ENCODE data around the gene BPNT1.
"Not testable (repeated sequence)": the region's sequence is repeated elsewhere in the genome, so short reads cannot be mapped to it uniquely, and the experiment has no call there.

Gene BPNT1

DNA sequence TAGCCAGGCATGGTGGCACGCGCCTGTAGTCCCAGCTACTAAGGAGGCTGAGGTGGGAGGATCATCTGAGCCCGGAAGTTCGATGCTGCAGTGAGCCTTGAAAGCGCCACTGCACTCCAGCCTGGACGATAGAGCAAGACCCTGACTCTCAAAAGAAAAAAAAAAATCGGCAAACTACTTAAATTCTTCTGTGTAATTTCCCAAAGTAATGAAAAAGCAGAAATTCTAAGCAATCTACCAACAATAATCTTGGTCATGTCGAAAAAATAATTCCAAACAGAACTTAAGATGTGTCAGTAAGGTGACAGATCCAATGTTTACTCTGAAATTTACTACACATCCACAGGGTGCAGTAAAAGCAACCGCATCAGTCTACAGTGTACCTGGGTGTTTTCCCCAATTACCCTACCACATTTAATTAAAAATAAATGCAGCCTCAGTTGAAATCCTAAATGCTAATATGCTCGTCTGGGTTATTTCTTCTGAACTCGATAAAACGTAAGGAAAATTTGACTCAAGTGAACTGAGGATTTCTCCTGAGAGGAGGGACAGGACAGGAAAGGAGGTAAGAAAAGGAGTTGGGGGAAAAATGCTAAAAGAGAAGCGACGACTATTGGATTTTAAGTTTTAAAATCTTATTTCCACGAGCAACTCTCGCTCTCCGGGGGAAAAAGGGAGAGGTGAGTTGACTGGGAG lies 44.1 kb downstream of the BPNT1 start:
- peak; percentile 26 for DNase-seq (ENCODE audit: low spot score)
- TF ChIP-seq, protein P1, sequence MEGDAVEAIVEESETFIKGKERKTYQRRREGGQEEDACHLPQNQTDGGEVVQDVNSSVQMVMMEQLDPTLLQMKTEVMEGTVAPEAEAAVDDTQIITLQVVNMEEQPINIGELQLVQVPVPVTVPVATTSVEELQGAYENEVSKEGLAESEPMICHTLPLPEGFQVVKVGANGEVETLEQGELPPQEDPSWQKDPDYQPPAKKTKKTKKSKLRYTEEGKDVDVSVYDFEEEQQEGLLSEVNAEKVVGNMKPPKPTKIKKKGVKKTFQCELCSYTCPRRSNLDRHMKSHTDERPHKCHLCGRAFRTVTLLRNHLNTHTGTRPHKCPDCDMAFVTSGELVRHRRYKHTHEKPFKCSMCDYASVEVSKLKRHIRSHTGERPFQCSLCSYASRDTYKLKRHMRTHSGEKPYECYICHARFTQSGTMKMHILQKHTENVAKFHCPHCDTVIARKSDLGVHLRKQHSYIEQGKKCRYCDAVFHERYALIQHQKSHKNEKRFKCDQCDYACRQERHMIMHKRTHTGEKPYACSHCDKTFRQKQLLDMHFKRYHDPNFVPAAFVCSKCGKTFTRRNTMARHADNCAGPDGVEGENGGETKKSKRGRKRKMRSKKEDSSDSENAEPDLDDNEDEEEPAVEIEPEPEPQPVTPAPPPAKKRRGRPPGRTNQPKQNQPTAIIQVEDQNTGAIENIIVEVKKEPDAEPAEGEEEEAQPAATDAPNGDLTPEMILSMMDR (IDR thresholded peaks at IDR 0.05; ENCODE audit: extremely low read depth, missing control alignments), result no peak

DNA sequence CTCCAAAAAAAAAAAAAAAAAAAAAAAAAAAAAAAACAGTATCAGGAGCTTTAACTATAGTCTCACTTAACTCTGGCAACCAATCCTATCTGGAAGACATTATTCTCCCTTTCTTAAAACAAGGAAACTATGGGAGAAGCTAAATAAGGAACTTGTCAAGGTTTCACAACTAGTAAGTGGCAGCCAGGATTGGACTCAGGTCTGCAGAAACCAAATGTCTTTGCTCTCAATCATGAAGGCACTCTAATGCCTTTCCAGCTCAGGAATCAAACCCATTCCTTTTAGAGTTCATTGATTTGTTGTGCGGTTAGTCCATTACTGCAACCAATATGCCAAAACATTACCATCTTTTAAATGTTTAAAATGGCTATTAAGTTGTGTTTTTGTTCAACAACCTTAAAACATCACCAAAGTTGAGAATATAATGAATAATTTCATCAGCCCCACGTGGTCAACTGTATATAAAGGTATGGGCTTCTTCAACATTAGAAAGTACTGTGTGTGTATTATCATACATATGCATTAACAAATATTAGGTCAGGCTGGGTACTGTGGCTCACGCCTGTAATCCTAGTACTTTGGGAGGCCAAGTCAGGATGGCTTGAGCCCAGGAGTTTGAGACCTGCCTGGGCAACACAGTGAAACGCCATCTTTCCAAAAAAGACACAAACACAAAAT lies 44.8 kb downstream of the BPNT1 start:
- DNase-seq (ENCODE audit: low spot score), result no peak

DNA sequence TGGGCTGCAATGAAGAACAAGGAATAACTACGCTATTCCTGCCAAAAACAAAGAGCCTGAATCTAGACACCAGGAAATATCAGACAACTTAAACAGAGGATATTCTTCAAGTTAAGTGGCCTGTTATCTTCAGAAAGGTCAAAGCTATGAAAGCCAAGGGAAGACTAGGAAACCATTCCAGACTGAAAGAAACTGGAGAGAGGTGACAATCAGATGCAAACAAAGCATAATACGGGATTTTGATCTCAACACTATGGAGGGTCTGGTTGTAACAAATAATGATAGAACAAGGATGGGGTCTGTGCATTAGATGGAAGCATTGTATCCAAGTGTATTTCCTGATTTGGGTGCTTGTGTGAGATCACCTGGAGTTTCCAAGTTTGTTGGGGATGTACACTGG lies 45.9 kb downstream of the BPNT1 start:
- TF ChIP-seq, protein P1 (IDR thresholded peaks at IDR 0.05; ENCODE audit: extremely low read depth, missing control alignments), result no peak
- no peak for DNase-seq (ENCODE audit: low spot score)

More for the DNA sequence above, 44.8 kb downstream of the BPNT1 start:
- TF ChIP-seq, protein P1 (IDR thresholded peaks at IDR 0.05; ENCODE audit: extremely low read depth, missing control alignments), result no peak

DNA sequence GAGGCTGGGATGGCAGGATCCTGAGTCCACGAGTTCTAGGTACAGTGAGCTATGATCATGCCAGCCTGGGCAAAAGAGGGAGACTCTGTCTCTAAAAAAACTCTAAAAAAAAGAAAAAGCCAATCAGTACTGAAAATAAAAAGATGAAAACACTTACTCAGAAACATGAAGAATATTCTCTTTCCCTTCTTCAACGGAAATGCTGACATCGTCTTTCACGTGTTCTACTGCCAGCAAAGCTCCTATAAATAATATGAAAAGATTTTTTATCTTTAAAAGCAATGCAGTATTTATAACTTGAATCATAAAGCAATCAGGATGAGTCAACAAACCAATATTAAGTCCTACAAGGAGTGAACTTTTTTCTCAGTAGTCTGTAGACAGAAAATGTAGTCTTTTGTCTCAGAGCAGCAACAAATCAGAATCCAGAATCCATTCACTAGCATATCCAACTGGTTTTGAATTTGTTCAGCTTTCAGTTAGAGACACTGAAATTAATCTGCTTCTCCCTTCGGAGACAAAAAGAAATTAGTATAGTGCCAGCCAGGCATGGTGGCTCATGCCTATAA lies 49.5 kb downstream of the BPNT1 start:
- DNase-seq (ENCODE audit: low spot score), result no peak
- TF ChIP-seq, protein P1 (IDR thresholded peaks at IDR 0.05; ENCODE audit: extremely low read depth, missing control alignments), result no peak

DNA sequence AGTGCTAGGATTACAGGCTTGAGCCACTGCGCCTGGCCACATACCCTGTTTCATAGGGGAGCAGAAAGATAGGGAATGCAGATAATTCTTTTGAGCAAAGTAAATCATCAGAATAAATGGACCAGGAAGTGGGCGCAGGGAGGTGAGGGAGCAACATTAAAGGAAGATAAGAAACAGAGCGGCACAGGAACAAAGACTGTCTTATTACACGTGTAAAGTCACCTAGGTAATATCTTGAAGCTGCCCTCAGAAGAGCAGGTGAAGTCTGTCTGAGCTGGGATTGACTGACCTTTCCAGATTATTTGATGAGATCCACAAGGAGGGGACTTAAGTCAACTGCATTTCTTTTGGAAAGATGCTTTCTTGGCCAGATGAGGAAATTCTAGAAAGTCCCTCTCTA lies 50.9 kb downstream of the BPNT1 start:
- DNase-seq (ENCODE audit: low spot score), result no peak
- TF ChIP-seq, protein P1 (IDR thresholded peaks at IDR 0.05; ENCODE audit: extremely low read depth, missing control alignments), result no peak

DNA sequence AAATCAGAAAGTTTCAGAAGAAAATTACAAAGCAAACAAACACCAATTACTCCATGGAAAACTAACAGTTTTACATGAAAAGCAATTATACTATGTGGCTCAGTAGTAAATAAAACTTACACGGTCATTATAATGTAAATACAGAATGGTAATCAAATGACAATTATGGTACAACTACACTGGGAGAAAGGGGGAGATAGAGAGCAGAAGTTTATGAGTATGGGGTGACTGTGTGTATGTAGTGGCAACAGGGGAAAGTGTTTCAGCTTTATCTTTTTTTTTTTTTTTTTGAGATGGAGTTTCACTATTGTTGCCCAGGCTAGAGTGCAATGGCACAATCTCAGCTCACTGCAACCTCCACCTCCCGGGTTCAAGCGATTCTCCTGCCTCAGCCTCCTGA lies 51.8 kb downstream of the BPNT1 start:
- DNase-seq (ENCODE audit: low spot score), result not testable (repeated sequence)

DNA sequence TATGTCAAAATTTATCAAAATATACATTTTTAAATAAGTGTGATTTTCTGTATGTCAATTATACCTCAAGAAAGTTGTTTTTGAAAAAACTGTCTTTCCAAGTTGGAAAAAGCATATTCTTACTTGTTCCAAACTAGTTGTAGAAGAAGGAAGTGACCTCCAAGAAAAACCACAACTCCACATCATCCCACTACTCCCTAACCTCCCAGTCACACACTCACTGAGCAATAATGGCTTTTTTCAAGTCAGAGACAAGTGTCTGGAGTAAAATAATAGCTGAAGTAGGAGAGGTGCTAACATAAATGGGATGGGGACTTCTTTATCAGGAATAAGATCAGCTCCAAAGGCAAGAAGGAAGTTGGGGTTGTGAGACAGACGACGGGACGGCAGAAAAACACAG lies 56.7 kb downstream of the BPNT1 start:
- TF ChIP-seq, protein P1 (IDR thresholded peaks at IDR 0.05; ENCODE audit: extremely low read depth, missing control alignments), result no peak
- no peak for DNase-seq (ENCODE audit: low spot score)
